ENCODE data around the gene MFSD11.

- no peak for TF ChIP-seq CTCF (IDR thresholded peaks at IDR 0.05)
- no peak for TF ChIP-seq POLR2A (IDR thresholded peaks at IDR 0.05)
- TF ChIP-seq EP300 (IDR thresholded peaks at IDR 0.05) = no peak
Measured at GRCh38 chr17:76720941-76721340, 17.0 kb upstream of the MFSD11 start.

Measured in sigmoid colon (tissue), 4 donors.